Kidney epithelial cell (primary cell): Measurements from ENCODE around the gene LBHD2. TPM values are rescaled to one million over a fixed set of nuclear protein-coding genes. Genes with fewer than 3 reads are reported as not detected.

Experiments
- DNase-seq: peaks from one replicate; pipeline ENCODE4 v3.0.0-alpha.2; 2010; ENCODE audit warnings: low read depth
- H3K27me3 ChIP-seq: 2 replicates; pipeline ENCODE4 v1.6.0; 2011; ENCODE audit warnings: low read length; ENCODE audit not compliant: control insufficient read depth, insufficient read depth
- H3K36me3 ChIP-seq: 2 replicates; pipeline ENCODE4 v1.5.1; 2011; ENCODE audit warnings: low read length; ENCODE audit not compliant: control insufficient read depth, insufficient read depth
- H3K4me3 ChIP-seq: 2 replicates; pipeline ENCODE4 v1.5.1; 2011; ENCODE audit warnings: low read depth, mild to moderate bottlenecking, control low read depth, low read length
- CTCF ChIP-seq: IDR thresholded peaks from 2 replicates; pipeline ENCODE4 v1.5.1; 2011; ENCODE audit warnings: mild to moderate bottlenecking, moderate library complexity, low read length, control low read depth, inconsistent platforms; ENCODE audit not compliant: insufficient read depth, poor library complexity, severe bottlenecking
- total RNA-seq: library from RNA; depleted of rRNA; stranded (reverse); fragments of >200 nt; gene quantifications from 2 replicates; pipeline ENCODE4 v1.2.3, GENCODE V29; 2015

Gene LBHD2
- total RNA-seq, 1 donor from 2014 or later = not detected

GRCh38 chr14:103070971-103071542, 13.0 kb upstream of the LBHD2 start:
- TF ChIP-seq CTCF = no peak
- H3K4me3 ChIP-seq = no peak overlapping the region

GRCh38 chr14:103071544-103072251, 12.3 kb upstream of the LBHD2 start:
- H3K36me3 ChIP-seq = no peaks in the 10 kb centered on the region
- H3K27me3 ChIP-seq = no peaks in the 10 kb centered on the region
- DNase-seq = no peak
- no peak for TF ChIP-seq CTCF
- H3K4me3 ChIP-seq = no peak overlapping the region

More at GRCh38 chr14:103070971-103071542, 13.0 kb upstream of the LBHD2 start:
- no peak for DNase-seq
- Histone ChIP-seq H3K36me3 (no peaks in the 10 kb centered on the region), H3K27me3 (no peaks in the 10 kb centered on the region)

- no peak overlapping the region for H3K4me3 ChIP-seq
- DNase-seq = peak; percentile 88
- no peak for TF ChIP-seq CTCF
- H3K36me3 ChIP-seq = no peaks in the 10 kb centered on the region
- H3K27me3 ChIP-seq = no peaks in the 10 kb centered on the region
These were observed 11.2 kb upstream of the LBHD2 start for GRCh38 chr14:103072595-103073366.

- no peaks in the 10 kb centered on the region for H3K27me3 ChIP-seq
- no peak overlapping the region for H3K4me3 ChIP-seq
- no peak for TF ChIP-seq CTCF
- H3K36me3 ChIP-seq = no peaks in the 10 kb centered on the region
- peak; percentile 70 for DNase-seq
These were observed 10.6 kb upstream of the LBHD2 start for GRCh38 chr14:103073367-103073875.

GRCh38 chr14:103073876-103074728, 9.9 kb upstream of the LBHD2 start:
- Histone ChIP-seq H3K36me3 (no peaks in the 10 kb centered on the region), H3K4me3 (no peak overlapping the region), H3K27me3 (no peaks in the 10 kb centered on the region)
- no peak for DNase-seq
- TF ChIP-seq CTCF = no peak
